HEK293T (cell line): ENCODE measurements around the gene C2orf66.

Experiments used
- FOXA1 ChIP-seq: fragments of 450-650 bp; IDR thresholded peaks from 2 replicates; pipeline ENCODE4 v1.6.1; 2016; ENCODE audit warnings: mild to moderate bottlenecking
- FOXM1 ChIP-seq: fragments of 450-650 bp; IDR thresholded peaks from 2 replicates; pipeline ENCODE4 v1.6.1; 2017; ENCODE audit warnings: mild to moderate bottlenecking, borderline replicate concordance
- LEF1 ChIP-seq: fragments of 450-650 bp; IDR thresholded peaks from 2 replicates; pipeline ENCODE4 v1.6.1; 2017; ENCODE audit warnings: mild to moderate bottlenecking, borderline replicate concordance
- TARDBP ChIP-seq: fragments of 450-650 bp; IDR thresholded peaks from 2 replicates; pipeline ENCODE4 v1.6.1; 2016
- TF ChIP-seq, protein P1 (sequence below): fragments of 450-650 bp; IDR thresholded peaks from 2 replicates; pipeline ENCODE4 v1.6.1; 2016

DNA sequence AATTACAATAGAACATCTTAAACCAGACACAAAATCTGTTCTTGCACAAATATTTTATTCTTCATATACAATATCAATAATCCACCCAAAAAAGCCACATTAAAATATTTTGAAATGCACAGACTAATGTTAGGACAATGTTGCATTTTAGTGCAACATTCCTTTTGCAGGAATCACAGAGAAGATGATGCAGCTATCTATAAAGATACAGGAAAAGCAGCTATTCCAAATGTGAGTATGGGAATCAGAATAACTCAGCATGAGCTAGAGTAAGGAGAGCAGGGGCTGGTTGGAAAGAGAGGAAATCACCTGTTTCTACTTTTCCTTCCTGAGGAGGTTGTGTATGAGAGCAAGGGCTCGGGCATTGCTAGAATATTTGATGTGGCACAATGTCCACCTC is 4.8 kb downstream of the C2orf66 start:
- TF ChIP-seq FOXA1 (no peak), LEF1 (no peak), FOXM1 (no peak), TARDBP (no peak)
- TF ChIP-seq, protein P1, sequence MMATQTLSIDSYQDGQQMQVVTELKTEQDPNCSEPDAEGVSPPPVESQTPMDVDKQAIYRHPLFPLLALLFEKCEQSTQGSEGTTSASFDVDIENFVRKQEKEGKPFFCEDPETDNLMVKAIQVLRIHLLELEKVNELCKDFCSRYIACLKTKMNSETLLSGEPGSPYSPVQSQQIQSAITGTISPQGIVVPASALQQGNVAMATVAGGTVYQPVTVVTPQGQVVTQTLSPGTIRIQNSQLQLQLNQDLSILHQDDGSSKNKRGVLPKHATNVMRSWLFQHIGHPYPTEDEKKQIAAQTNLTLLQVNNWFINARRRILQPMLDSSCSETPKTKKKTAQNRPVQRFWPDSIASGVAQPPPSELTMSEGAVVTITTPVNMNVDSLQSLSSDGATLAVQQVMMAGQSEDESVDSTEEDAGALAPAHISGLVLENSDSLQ: no peak
